B cell (primary cell): Measurements from ENCODE around the gene MFSD6. TPM values are rescaled to one million over a fixed set of nuclear protein-coding genes. Genes with fewer than 3 reads are reported as not detected.

Experiments
- ATAC-seq: fragments of 200-7000 bp; cut with Tn5 transposase; one replicate; pipeline ENCODE4 v1.10.0; 2021; ENCODE audit warnings: low read depth, mild to moderate bottlenecking, moderate number of reproducible peaks, moderate library complexity
- CTCF ChIA-PET: fragments of 350-600 bp; sonication (Branson Sonifier 250); formaldehyde crosslinking; loops from one replicate; lab custom pipeline; 2021; ENCODE audit warnings: antibody characterized with exemption, inconsistent platforms; lab: Charles Lee
- POLR2A ChIA-PET: fragments of 350-600 bp; sonication (Branson Sonifier 250); formaldehyde crosslinking; loops from one replicate; lab custom pipeline; 2021; ENCODE audit warnings: antibody characterized with exemption; lab: Charles Lee
- DNase-seq: peaks from one replicate; pipeline ENCODE4 v3.0.0; 2013
- H2AFZ ChIP-seq: 2 replicates; pipeline ENCODE4 v1.6.1; 2012; ENCODE audit warnings: mild to moderate bottlenecking, low read depth, low read length; ENCODE audit not compliant: insufficient read depth, poor library complexity, severe bottlenecking
- H3K27ac ChIP-seq, 2 donors: 1 replicate in 1 of 2; 2 replicates in 1 of 2; pipeline ENCODE4 v1.5.1; 2012 to 2013; ENCODE audit warnings: low read length in 2 of 2, mild to moderate bottlenecking in 2 of 2, moderate library complexity in 1 of 2
- H3K27me3 ChIP-seq, 4 experiments: fragments of 200-600 bp in 1 of 4; sonication (generic) in 1 of 4; replicated peaks in 1 of 4; 1 replicate in 2 of 4; 2 replicates in 2 of 4; pipeline versions ENCODE4 v1.6.1 to v1.7.0; 2013 to 2016; ENCODE audit warnings: low read length in 3 of 4, mild to moderate bottlenecking in 2 of 4, mixed read lengths in 1 of 4, moderate library complexity in 1 of 4; ENCODE audit not compliant: insufficient read depth in 4 of 4, control insufficient read depth in 3 of 4; ENCODE audit errors: control extremely low read depth in 1 of 4
- H3K36me3 ChIP-seq, 2 experiments: replicated peaks in 1 of 2; 1 replicate in 1 of 2; 2 replicates in 1 of 2; pipeline versions ENCODE4 v1.6.1 to v1.7.1; 2013; ENCODE audit warnings: low read length in 1 of 2; ENCODE audit not compliant: insufficient read depth in 2 of 2, control insufficient read depth in 1 of 2; ENCODE audit errors: control extremely low read depth in 1 of 2, extremely low read depth in 1 of 2
- H3K4me1 ChIP-seq, 2 donors: fragments of 200-600 bp in 1 of 2; sonication (generic) in 1 of 2; 1 replicate in 1 of 2; 2 replicates in 1 of 2; pipeline versions ENCODE4 v1.5.1 to v1.6.1; 2013 to 2017; ENCODE audit warnings: low read length in 2 of 2; ENCODE audit not compliant: control insufficient read depth in 2 of 2, insufficient read depth in 2 of 2
- H3K4me2 ChIP-seq: replicated peaks from 2 replicates; pipeline ENCODE3; 2012; ENCODE audit warnings: mild to moderate bottlenecking, low read depth, low read length; ENCODE audit not compliant: poor library complexity, severe bottlenecking
- H3K4me3 ChIP-seq, 5 experiments: fragments of 200-600 bp in 1 of 5; sonication (generic) in 1 of 5; 1 replicate in 3 of 5; 2 replicates in 2 of 5; pipeline versions ENCODE4 v1.5.1 to v1.7.0; 2011 to 2016; ENCODE audit warnings: low read length in 4 of 5, mild to moderate bottlenecking in 4 of 5, low read depth in 2 of 5, control low read depth in 1 of 5, moderate library complexity in 1 of 5; ENCODE audit not compliant: insufficient read depth in 1 of 5; ENCODE audit errors: control extremely low read depth in 1 of 5, extremely low read depth in 1 of 5
- H3K79me2 ChIP-seq: fragments of 200-600 bp; sonication (generic); one replicate; pipeline ENCODE4 v1.6.0; 2016; ENCODE audit warnings: low read length; ENCODE audit not compliant: control insufficient read depth, insufficient read depth
- H3K9ac ChIP-seq: fragments of 200-600 bp; sonication (generic); 2 replicates; pipeline ENCODE4 v1.6.1; 2017; ENCODE audit warnings: mild to moderate bottlenecking, low read length, moderate library complexity
- H3K9me3 ChIP-seq, 3 donors: one replicate each; pipeline versions ENCODE4 v1.6.1 to v1.7.1; 2013; ENCODE audit warnings: low read length in 2 of 3; ENCODE audit not compliant: control insufficient read depth in 2 of 3, insufficient read depth in 1 of 3; ENCODE audit errors: control extremely low read depth in 1 of 3
- H4K20me1 ChIP-seq: 2 replicates; pipeline ENCODE4 v1.6.0; 2012; ENCODE audit warnings: mild to moderate bottlenecking, low read length; ENCODE audit not compliant: insufficient read depth, control insufficient read depth, poor library complexity, severe bottlenecking
- H3K27ac Mint-ChIP-seq: one replicate; pipeline ENCODE4 v1.8.0; 2021; ENCODE audit warnings: mixed read lengths
- H3K27me3 Mint-ChIP-seq: one replicate; pipeline ENCODE4 v1.8.0; 2021; ENCODE audit warnings: mixed read lengths
- H3K4me1 Mint-ChIP-seq: one replicate; pipeline ENCODE4 v1.8.0; 2021; ENCODE audit warnings: mixed read lengths
- H3K4me3 Mint-ChIP-seq: one replicate; pipeline ENCODE4 v1.8.0; 2021; ENCODE audit warnings: mixed read lengths
- H3K9me3 Mint-ChIP-seq: one replicate; pipeline ENCODE4 v1.8.0; 2022; ENCODE audit warnings: mixed read lengths; ENCODE audit not compliant: insufficient read depth
- CTCF ChIP-seq: fragments of 200-600 bp; IDR thresholded peaks from one replicate; pipeline ENCODE4 v1.8.0; 2022; ENCODE audit warnings: antibody characterized with exemption, mild to moderate bottlenecking
- EZH2 ChIP-seq: IDR thresholded peaks from 2 replicates; pipeline ENCODE4 v1.6.1; 2012; ENCODE audit warnings: borderline replicate concordance, low read depth, mild to moderate bottlenecking, moderate library complexity, low read length; ENCODE audit not compliant: insufficient read depth, poor library complexity, severe bottlenecking
- WGBS: methylation state at CpG from one replicate; pipeline ENCODE4 v1.1.5; 2013; ENCODE audit warnings: missing lambda C conversion rate; ENCODE audit not compliant: insufficient coverage; 5-methylcytosine and 5-hydroxymethylcytosine counted together
- intact Hi-C: fragments of 100-400 bp; cut with micrococcal nuclease; formaldehyde crosslinking; loops from one replicate; pipeline ENCODE4 v1.10.0; 2022
- polyA plus RNA-seq: library from polyadenylated mRNA; depleted of rRNA; stranded (reverse); fragments of >200 nt; gene quantifications from 2 replicates; pipeline ENCODE4 v1.2.3, GENCODE V29; 2012
- total RNA-seq, 2 donors: library from RNA; stranded (reverse); fragments of 120-200 nt in 1 of 2; gene quantifications; 1 replicate in 1 of 2; 2 replicates in 1 of 2; pipeline versions ENCODE4 v1.2.3 to v1.2.4, GENCODE V29; 2013 to 2022

MFSD6 gene
- total and polyA plus RNA-seq, 2 donors (not counting 1 experiment from before 2014, with no cell fraction given) = 13.5 to 33.8 TPM

- H3K4me2 ChIP-seq = no peak overlapping the region
- no peak overlapping the region for H3K4me3 ChIP-seq
- no peak overlapping the region for H3K4me3 Mint-ChIP-seq
- peaks cover 4 to 7% of the 10 kb centered on the region in 2 donors for H3K4me1 ChIP-seq
- H3K4me1 Mint-ChIP-seq = peaks cover 32% of the 10 kb centered on the region
- POLR2A ChIA-PET = no interaction called here
- CTCF ChIA-PET = no interaction called here
- no peak overlapping the region for H3K27ac ChIP-seq
- no peak for DNase-seq
- H2AFZ ChIP-seq = no peak overlapping the region
- no peaks in the 10 kb centered on the region for H3K27me3 ChIP-seq
- no peak overlapping the region for H3K27ac Mint-ChIP-seq
- H3K27me3 Mint-ChIP-seq = no peaks in the 10 kb centered on the region
- no peak overlapping the region for H3K9ac ChIP-seq
- H3K79me2 ChIP-seq = peaks cover 39% of the 10 kb centered on the region
- ATAC-seq = no peak
- no peaks in the 10 kb centered on the region for H3K9me3 Mint-ChIP-seq
- TF ChIP-seq EZH2 (no peak), CTCF (no peak)
- no peaks in the 10 kb centered on the region for H3K9me3 ChIP-seq
- peaks cover 26% of the 10 kb centered on the region for H4K20me1 ChIP-seq
- intact Hi-C loops = no loop called here
- no CpG with 5 or more reads among the region's 1 CpG for WGBS
- H3K36me3 ChIP-seq = peaks cover 4 to 12% of the 10 kb centered on the region in 2 experiments
Observed at GRCh38 chr2:190452433-190452832, 44.3 kb downstream of the MFSD6 start.

GRCh38 chr2:190454795-190455194 lies 46.6 kb downstream of the MFSD6 start:
- no peak for DNase-seq
- Histone ChIP-seq H3K9me3 (no peaks in the 10 kb centered on the region), H2AFZ (no peak overlapping the region), H3K27me3 (no peaks in the 10 kb centered on the region), H3K36me3 (peaks cover 4 to 24% of the 10 kb centered on the region in 2 experiments), H4K20me1 (peaks cover 29% of the 10 kb centered on the region), H3K27ac (no peak overlapping the region), H3K79me2 (peaks cover 47% of the 10 kb centered on the region), H3K4me3 (no peak overlapping the region), H3K4me2 (no peak overlapping the region), H3K9ac (no peak overlapping the region), H3K4me1 (peaks cover 4 to 7% of the 10 kb centered on the region in 2 donors)
- peaks cover 34% of the 10 kb centered on the region for H3K4me1 Mint-ChIP-seq
- TF ChIP-seq CTCF (no peak), EZH2 (no peak)
- POLR2A ChIA-PET = no interaction called here
- no peaks in the 10 kb centered on the region for H3K27me3 Mint-ChIP-seq
- no peak overlapping the region for H3K27ac Mint-ChIP-seq
- WGBS = no CpG with 5 or more reads among the region's 2 CpGs
- ATAC-seq = no peak
- no peaks in the 10 kb centered on the region for H3K9me3 Mint-ChIP-seq
- intact Hi-C loops = no loop called here
- CTCF ChIA-PET = no interaction called here
- no peak overlapping the region for H3K4me3 Mint-ChIP-seq
